ENCODE data around the gene CIDEA. TPM values are rescaled to one million over a fixed set of nuclear protein-coding genes. Genes with fewer than 3 reads are reported as not detected.
A peak's percentile ranks its signal among the peaks of the same experiment; 100 is the strongest.

The CIDEA gene
- total RNA-seq, 4 donors from 2014 or later = not detected

DNA sequence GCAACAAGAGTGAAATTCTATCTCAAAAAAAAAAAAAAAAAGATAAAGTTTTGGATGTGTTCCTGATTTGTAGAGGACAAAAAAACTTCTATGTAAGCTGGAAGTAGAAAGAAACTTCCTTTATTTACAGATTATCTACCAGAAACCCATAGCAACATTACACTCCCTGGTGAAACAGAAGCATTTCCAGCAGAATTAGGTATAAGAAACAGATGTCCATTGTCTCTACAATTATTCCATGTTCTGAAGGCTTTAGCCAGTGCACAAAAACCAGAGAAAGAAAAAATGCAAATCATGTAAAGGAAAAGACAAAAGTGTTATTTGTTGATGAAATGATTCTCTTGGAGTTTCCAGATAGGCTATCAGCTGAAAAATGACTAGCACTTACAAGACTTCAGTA is 58.8 kb downstream of the CIDEA start:
- Histone ChIP-seq H3K36me3 (no peaks in the 10 kb centered on the region), H3K27me3 (no peaks in the 10 kb centered on the region), H3K27ac (no peak overlapping the region), H3K4me3 (no peak overlapping the region), H3K9me3 (peaks cover 0 to 14% of the 10 kb centered on the region in 2 donors), H3K4me1 (peaks cover 0 to 20% of the 10 kb centered on the region in 2 donors)
- intact Hi-C loops (cut with DNase I; ENCODE audit: low total_unique reads) = no loop called here
- TF ChIP-seq POLR2A (IDR thresholded peaks at IDR 0.05) = no peak
- TF ChIP-seq CTCF (IDR thresholded peaks at IDR 0.05) = no peak
- no peak for DNase-seq

GRCh38 chr18:12313530-12314245 is 59.5 kb downstream of the CIDEA start:
- intact Hi-C loops (cut with DNase I; ENCODE audit: low total_unique reads) = no loop called here
- no peaks in the 10 kb centered on the region for H3K36me3 ChIP-seq
- TF ChIP-seq POLR2A (IDR thresholded peaks at IDR 0.05) (no peak), CTCF (IDR thresholded peaks at IDR 0.05) (no peak)
- peaks cover 0 to 14% of the 10 kb centered on the region in 2 donors for H3K9me3 ChIP-seq
- no peak for DNase-seq
- H3K4me3 ChIP-seq = no peak overlapping the region
- peak overlapping the region; percentile 22 to 53 for H3K27ac ChIP-seq
- no peaks in the 10 kb centered on the region for H3K27me3 ChIP-seq
- peaks cover 0 to 20% of the 10 kb centered on the region in 2 donors for H3K4me1 ChIP-seq

- intact Hi-C loops (cut with DNase I; ENCODE audit: low total_unique reads) = no loop called here
- no peaks in the 10 kb centered on the region for H3K36me3 ChIP-seq
- TF ChIP-seq CTCF (IDR thresholded peaks at IDR 0.05) = no peak
- no peak for TF ChIP-seq POLR2A (IDR thresholded peaks at IDR 0.05)
- no peak for DNase-seq
- no peak overlapping the region for H3K4me3 ChIP-seq
- H3K9me3 ChIP-seq = peaks cover 0 to 14% of the 10 kb centered on the region in 2 donors
- peaks cover 0 to 15% of the 10 kb centered on the region in 2 donors for H3K4me1 ChIP-seq
- no peaks in the 10 kb centered on the region for H3K27me3 ChIP-seq
- H3K27ac ChIP-seq = peak overlapping the region; percentile 47 to 53
Observed at GRCh38 chr18:12314591-12315305, 60.6 kb downstream of the CIDEA start.

GRCh38 chr18:12315490-12315889 is 61.3 kb downstream of the CIDEA start:
- peak overlapping the region; percentile 47 to 58 for H3K27ac ChIP-seq

More at GRCh38 chr18:12315490-12315889, 61.3 kb downstream of the CIDEA start:
- Histone ChIP-seq H3K9me3 (peaks cover 0 to 14% of the 10 kb centered on the region in 2 donors), H3K4me1 (peaks cover 0 to 10% of the 10 kb centered on the region in 2 donors), H3K36me3 (no peaks in the 10 kb centered on the region), H3K27me3 (no peaks in the 10 kb centered on the region), H3K4me3 (no peak overlapping the region)
- no peak for DNase-seq
- TF ChIP-seq CTCF (IDR thresholded peaks at IDR 0.05) (no peak), POLR2A (IDR thresholded peaks at IDR 0.05) (no peak)
- intact Hi-C loops (cut with DNase I; ENCODE audit: low total_unique reads) = no loop called here

Measured in uterus (tissue), 4 donors.